Progenitor cell of endocrine pancreas (in vitro differentiated cells): Measurements from ENCODE around the gene HOXD4. TPM values are rescaled to one million over a fixed set of nuclear protein-coding genes. Genes with fewer than 3 reads are reported as not detected.

Experiments
- DNase-seq: peaks from one replicate; pipeline ENCODE4 v3.0.0; 2021; ENCODE audit warnings: low spot score; ENCODE audit not compliant: unreplicated experiment
- H3K27ac Mint-ChIP-seq: 2 replicates; pipeline ENCODE4 v1.8.0; 2021; ENCODE audit warnings: mild to moderate bottlenecking, moderate library complexity, mixed read lengths
- H3K27me3 Mint-ChIP-seq: 2 replicates; pipeline ENCODE4 v1.8.0; 2021; ENCODE audit warnings: mixed read lengths
- H3K36me3 Mint-ChIP-seq: 2 replicates; pipeline ENCODE4 v1.8.0; 2022; ENCODE audit warnings: mixed read lengths; ENCODE audit not compliant: insufficient read depth
- H3K4me1 Mint-ChIP-seq: 2 replicates; pipeline ENCODE4 v1.8.0; 2021; ENCODE audit warnings: low read depth, mixed read lengths
- H3K4me3 Mint-ChIP-seq: 2 replicates; pipeline ENCODE4 v1.8.0; 2021; ENCODE audit warnings: low read depth, mild to moderate bottlenecking, moderate library complexity, mixed read lengths
- H3K9me3 Mint-ChIP-seq: 2 replicates; pipeline ENCODE4 v1.8.0; 2021; ENCODE audit warnings: low read depth, mixed read lengths
- total RNA-seq: library from RNA; stranded (reverse); gene quantifications from 2 replicates; pipeline ENCODE4 v1.2.1, GENCODE V29; 2021
- TF ChIP-seq, protein P1 (sequence below): fragments of 200-600 bp; sonication (generic); IDR thresholded peaks from one replicate; pipeline ENCODE4 v1.5.0; 2021; ENCODE audit warnings: antibody characterized with exemption, mild to moderate bottlenecking; ENCODE audit not compliant: unreplicated experiment

Gene HOXD4
- total RNA-seq, 1 donor from 2014 or later = not detected

DNA sequence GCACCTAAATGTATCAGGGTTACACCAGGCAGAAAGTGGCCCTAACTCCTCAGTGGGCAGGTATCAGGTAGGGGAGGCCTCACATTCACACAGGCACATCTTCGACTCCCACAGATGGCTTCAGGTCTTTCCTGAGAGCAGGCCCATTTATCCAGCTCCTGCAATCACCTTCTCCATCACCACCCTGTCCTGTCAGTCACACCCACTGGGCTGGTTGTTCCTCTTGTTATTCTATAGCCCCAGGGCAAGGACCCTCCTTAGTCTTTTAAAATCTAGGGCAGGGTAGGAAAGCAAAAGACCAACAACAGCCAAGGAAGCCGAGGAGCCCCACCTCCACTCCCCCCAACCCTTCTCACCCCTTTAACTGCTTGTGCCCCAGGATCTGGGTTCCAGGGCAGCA is 9.1 kb upstream of the HOXD4 start:
- Mint-ChIP-seq H3K27ac (no peak overlapping the region), H3K4me1 (no peaks in the 10 kb centered on the region)
- TF ChIP-seq, protein P1, sequence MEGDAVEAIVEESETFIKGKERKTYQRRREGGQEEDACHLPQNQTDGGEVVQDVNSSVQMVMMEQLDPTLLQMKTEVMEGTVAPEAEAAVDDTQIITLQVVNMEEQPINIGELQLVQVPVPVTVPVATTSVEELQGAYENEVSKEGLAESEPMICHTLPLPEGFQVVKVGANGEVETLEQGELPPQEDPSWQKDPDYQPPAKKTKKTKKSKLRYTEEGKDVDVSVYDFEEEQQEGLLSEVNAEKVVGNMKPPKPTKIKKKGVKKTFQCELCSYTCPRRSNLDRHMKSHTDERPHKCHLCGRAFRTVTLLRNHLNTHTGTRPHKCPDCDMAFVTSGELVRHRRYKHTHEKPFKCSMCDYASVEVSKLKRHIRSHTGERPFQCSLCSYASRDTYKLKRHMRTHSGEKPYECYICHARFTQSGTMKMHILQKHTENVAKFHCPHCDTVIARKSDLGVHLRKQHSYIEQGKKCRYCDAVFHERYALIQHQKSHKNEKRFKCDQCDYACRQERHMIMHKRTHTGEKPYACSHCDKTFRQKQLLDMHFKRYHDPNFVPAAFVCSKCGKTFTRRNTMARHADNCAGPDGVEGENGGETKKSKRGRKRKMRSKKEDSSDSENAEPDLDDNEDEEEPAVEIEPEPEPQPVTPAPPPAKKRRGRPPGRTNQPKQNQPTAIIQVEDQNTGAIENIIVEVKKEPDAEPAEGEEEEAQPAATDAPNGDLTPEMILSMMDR = no peak

DNA sequence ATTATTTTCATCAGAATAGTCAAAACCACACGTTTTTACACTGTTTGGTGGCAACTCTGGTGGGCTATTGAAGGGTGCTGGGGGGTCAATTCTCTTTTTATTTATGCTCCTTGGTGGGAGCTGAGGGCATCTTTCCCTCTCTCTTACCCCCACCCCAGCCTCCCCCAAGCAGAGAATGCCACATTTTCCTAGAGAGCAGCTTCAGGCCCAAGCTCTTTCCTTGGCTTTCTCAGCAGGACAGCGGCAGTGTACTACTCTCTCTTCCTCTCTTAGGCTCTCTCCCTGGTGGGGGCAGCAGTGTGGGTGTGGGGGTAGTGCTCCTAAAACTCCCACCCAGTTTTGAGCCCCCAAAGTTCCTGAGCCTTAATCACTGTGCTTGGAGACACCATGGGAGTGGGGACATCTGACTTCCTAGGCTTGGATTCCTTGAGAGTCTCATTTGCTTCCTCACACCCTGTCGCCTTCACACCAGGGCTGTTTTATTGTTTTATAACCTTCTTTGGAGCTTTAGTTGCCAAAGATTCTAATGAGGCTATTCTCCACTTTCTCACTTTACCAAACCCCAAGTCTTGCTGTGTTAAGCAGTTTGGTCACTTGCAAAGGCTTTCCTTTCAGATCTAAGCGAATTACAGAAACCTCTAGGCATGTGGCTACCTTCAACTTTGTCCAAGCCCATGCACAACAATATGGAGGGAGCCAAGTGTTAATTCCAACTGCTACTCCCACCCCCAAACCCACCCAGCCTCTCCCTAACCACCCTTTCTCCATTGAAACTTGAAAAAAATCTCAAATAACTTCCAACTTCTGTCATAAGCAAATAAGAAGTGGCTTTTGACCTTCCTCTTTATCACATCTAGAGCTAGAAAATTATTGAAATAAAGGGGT is 6.0 kb upstream of the HOXD4 start:
- H3K9me3 Mint-ChIP-seq = no peaks in the 10 kb centered on the region
- H3K4me1 Mint-ChIP-seq = no peaks in the 10 kb centered on the region
- no peak for DNase-seq
- TF ChIP-seq, protein P1 = no peak
- no peak overlapping the region for H3K4me3 Mint-ChIP-seq
- H3K36me3 Mint-ChIP-seq = no peaks in the 10 kb centered on the region
- H3K27ac Mint-ChIP-seq = no peak overlapping the region
- H3K27me3 Mint-ChIP-seq = peaks cover 97% of the 10 kb centered on the region

More for the DNA sequence above, 9.1 kb upstream of the HOXD4 start:
- no peak for DNase-seq
- Mint-ChIP-seq H3K9me3 (no peaks in the 10 kb centered on the region), H3K4me3 (no peak overlapping the region), H3K27me3 (peaks cover 97% of the 10 kb centered on the region), H3K36me3 (no peaks in the 10 kb centered on the region)

DNA sequence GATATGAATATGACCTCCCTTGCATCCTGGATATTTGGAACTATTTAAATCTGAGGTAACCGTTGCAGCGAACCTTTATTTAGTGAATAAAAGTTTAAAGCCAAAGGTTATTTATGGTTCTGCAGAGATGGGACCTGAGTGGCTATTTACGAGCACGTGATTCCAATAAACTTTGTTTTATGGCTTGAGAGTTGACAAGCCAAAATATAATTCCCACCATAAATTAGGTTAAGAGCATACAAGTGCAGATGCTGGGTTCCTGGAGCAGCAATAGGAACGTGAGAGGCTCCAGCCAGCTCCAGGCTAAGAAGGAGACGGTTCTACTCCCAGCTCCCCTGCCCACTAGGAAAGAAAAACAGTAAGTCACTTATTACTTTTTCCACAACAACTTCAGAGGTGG is 5.2 kb upstream of the HOXD4 start:
- Mint-ChIP-seq H3K4me1 (no peaks in the 10 kb centered on the region), H3K4me3 (no peak overlapping the region), H3K9me3 (no peaks in the 10 kb centered on the region), H3K36me3 (no peaks in the 10 kb centered on the region), H3K27me3 (peaks cover 100% of the 10 kb centered on the region), H3K27ac (no peak overlapping the region)
- DNase-seq = no peak
- TF ChIP-seq, protein P1 = no peak

DNA sequence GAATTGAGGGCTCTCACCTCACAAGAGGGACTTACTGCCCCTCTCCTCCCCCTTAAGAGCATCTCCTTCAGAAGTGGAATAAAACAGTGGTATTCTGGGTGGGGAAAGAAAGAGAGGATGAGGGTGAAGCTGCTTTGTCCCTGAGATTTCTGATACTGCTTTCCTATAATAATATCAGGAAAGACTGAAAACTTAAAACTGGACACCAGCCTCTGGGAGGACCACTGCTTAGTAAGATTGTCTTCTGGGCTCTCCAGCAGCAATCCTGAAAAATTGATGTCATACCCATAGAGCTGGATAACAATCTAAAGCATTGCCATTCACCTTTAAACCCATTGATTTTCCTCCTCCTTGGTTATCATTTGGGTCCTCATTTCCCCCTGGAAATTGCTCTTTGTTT is 4.7 kb upstream of the HOXD4 start:
- no peaks in the 10 kb centered on the region for H3K4me1 Mint-ChIP-seq
- DNase-seq = no peak

DNA sequence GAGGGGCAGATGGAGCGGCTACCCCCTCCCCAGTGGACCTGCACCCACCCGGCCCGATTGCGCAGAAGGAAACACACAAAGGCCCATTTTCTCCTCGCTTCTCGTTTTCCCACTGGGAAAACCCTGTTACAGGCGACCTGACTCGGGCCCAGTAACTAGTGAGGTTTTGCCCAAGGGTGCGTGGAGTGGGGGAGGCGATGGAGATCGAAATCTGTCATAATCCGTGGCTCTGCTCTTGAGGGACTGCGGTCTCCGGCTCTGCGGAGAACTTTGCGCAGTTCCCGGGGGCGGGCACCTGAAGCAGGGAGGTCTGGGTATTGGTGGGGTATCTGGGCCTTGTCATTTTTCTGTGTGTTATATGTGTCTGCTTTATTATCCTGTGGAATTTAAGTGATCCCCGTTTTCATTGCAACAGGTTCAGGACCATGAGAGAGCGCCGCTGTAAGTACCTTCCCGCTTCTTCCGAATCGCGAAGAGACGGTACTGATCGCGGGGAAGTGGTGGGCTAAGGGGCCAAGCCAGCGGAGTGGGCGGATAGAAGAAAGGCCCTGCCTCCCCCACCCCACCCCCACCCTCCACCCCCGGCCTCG is 4.0 kb upstream of the HOXD4 start:
- H3K27ac Mint-ChIP-seq = no peak overlapping the region
- H3K36me3 Mint-ChIP-seq = no peaks in the 10 kb centered on the region
- TF ChIP-seq, protein P1 = no peak
- H3K9me3 Mint-ChIP-seq = no peaks in the 10 kb centered on the region
- no peaks in the 10 kb centered on the region for H3K4me1 Mint-ChIP-seq
- no peak for DNase-seq
- no peak overlapping the region for H3K4me3 Mint-ChIP-seq
- H3K27me3 Mint-ChIP-seq = peaks cover 97% of the 10 kb centered on the region

More for the DNA sequence above, 4.7 kb upstream of the HOXD4 start:
- Mint-ChIP-seq H3K27me3 (peaks cover 100% of the 10 kb centered on the region), H3K9me3 (no peaks in the 10 kb centered on the region), H3K36me3 (no peaks in the 10 kb centered on the region), H3K4me3 (no peak overlapping the region), H3K27ac (no peak overlapping the region)
- TF ChIP-seq, protein P1 = no peak
